ENCODE data around the gene TSR1. TPM values are rescaled to one million over a fixed set of nuclear protein-coding genes. Genes with fewer than 3 reads are reported as not detected.

Gene TSR1
- total RNA-seq, 4 donors from 2014 or later: 21.9 to 36.0 (median 33.0) TPM

DNA sequence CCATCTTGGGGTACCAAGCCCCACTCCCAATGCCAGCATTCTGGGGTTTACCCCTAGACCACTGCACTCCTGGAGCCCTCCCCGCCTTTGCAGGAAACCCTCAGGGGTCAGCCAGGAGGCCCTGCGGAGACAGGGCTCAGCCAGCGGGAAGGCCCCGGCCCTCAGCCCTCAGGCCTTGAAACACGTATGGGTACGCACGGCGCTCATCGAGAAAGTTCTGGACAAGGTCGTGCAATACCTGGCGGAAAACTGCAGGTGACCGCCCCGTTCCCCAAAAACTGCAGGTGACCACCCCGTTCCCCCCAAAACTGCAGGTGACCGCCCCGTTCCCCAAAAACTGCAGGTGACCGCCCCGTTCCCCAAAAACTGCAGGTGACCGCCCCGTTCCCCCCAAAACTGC lies 25.8 kb upstream of the TSR1 start:
- TF ChIP-seq CTCF (IDR thresholded peaks at IDR 0.05; ENCODE audit: low read depth): no peak

GRCh38 chr17:2361010-2361760 lies 24.9 kb upstream of the TSR1 start:
- TF ChIP-seq CTCF (IDR thresholded peaks at IDR 0.05; ENCODE audit: low read depth): no peak

DNA sequence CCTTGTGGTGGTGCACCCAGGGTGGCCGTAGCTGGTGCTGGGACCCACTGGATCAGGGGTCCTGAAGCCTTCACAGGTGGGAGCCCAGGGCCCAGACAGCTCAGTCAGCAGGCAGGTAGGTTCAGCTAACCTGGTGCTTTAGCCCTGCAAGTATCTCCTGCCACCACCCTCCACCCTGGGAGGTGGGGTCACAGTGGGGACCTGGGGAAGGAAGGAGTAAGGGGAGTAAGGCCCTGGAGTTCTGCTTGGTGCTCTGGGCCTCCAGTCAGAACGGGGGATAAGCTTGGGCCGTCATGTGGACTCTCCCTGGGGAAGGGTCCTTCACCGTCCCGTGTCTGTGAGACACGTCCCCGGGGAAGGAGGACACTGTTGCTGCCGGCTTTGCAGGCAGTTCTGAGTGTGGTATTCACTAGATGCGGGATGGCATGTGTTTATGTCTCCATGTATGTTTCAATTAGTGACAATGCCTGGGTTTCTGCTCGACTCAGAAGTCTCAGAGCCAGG lies 21.7 kb upstream of the TSR1 start:
- no peak for TF ChIP-seq CTCF (IDR thresholded peaks at IDR 0.05; ENCODE audit: low read depth)

DNA sequence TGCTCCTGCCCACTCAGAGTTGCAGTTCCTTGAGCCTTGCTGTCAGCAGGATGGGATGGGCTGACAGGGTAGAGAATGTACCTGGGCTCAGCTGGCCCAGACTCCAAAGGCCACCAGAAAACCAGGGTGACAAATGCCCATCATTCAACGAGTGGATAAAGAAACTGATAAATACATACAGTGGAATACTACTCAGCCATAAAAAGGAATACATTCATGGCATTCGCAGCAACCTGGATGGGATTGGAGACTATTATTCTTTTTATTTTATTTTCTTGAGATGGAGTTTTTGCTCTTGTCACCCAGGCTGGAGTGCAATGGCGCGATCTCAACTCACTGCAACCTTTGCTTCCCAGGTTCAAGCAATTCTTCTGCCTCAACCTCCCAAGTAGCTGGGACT lies 21.0 kb upstream of the TSR1 start:
- no peak for TF ChIP-seq CTCF (IDR thresholded peaks at IDR 0.05; ENCODE audit: low read depth)

GRCh38 chr17:2354311-2354710 lies 18.1 kb upstream of the TSR1 start:
- TF ChIP-seq CTCF (IDR thresholded peaks at IDR 0.05; ENCODE audit: low read depth): no peak

DNA sequence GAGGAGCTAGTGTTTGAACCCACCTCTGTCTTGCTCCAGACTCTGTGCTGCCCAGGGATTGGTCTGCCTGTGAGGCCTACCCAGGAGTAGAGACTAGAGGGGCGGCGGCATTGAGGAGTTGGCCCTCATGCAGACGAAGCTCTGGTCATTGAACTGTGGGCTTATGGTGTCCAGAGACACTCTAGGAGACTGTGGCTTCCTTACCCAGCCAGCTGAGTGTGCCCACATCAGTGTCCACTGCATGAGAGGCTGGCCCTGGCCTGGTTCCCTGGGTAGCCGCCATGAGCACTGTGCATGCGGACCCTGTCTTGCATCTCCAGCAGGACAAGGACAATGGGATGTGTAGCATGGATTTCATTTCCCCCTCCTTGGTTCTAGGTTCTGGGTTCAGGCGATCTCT lies 15.0 kb upstream of the TSR1 start:
- TF ChIP-seq CTCF (IDR thresholded peaks at IDR 0.05; ENCODE audit: low read depth): no peak

GRCh38 chr17:2347805-2348685 lies 11.8 kb upstream of the TSR1 start:
- TF ChIP-seq CTCF (IDR thresholded peaks at IDR 0.05; ENCODE audit: low read depth): no peak
